ENCODE results near the gene CCDC180.
"Not testable (repeated sequence)": the region's sequence is repeated elsewhere in the genome, so short reads cannot be mapped to it uniquely, and the experiment has no call there.

Gene CCDC180

DNA sequence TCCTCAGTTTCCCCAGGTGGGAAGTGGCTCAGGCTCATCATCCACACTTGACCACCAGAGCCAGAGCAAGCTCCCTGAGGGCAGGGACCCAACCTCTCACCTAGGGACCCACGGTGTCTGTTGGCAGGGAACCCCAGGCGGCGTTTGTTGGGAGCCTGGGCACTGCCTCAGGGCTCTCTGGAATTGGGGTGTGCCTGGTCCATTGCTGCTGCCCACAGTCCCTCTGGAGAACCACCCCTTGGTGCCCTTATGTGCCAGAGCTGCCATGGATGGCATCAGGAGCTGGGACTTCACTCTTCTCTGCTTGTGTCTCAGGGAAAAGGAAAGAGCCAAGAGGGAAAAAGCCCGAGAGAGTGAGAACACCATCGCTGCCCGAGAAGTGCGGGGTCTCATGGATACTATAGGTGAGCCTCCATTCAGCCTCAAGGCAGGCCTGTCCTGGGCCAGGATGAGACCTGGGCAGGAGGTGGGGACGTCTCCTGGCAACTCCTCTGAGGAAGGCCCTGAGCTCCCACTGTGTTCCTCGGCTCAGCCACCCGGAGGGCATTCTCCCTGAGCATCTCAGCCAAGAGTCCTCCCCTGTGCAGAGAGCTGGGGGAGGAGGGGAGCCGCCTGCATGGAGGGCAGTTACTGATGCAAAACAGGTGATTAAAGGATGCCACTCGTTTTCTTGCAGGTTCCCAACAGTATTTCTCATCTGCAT, 4.5 kb downstream of the CCDC180 start:
- DNase-seq = no peak

DNA sequence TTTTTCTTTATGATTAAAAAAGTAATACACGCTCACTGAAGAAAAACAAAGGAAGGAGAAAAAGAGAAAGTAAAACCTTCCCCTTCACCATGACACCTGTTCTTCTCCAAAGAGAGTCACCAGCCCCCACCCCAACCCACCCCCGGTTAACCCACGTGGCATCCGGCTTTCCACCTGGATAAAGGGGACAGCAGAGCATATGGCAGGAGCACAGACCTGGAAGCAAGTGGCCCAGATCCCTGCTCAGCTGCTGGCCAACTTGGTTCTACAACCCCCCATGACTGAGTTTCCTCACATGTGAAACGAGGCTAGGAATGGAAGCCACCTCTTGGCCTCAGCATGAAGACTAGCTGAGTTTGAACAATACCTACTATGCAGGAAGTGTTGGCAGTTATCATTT, 5.1 kb downstream of the CCDC180 start:
- DNase-seq = no peak

DNA sequence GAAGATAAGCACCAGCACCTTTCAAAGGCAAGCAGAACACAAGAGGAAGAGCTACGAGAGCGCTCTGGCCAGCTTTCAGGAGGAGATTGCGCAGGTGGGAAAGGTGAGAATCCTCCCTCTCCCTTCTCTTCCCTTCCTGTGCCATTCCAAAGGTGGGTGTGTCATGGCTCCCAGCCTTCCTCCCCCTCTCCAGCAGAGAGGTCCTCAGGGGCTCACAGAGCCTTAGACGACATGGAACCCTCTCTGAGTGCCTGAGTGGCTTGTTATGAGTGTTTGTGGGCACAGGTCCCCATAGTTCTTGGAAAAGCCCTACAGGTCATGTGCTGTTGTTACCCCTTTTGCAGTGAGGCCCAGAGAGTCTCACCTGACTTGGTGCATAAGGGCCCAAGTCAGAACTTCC, 5.8 kb downstream of the CCDC180 start:
- DNase-seq = no peak

DNA sequence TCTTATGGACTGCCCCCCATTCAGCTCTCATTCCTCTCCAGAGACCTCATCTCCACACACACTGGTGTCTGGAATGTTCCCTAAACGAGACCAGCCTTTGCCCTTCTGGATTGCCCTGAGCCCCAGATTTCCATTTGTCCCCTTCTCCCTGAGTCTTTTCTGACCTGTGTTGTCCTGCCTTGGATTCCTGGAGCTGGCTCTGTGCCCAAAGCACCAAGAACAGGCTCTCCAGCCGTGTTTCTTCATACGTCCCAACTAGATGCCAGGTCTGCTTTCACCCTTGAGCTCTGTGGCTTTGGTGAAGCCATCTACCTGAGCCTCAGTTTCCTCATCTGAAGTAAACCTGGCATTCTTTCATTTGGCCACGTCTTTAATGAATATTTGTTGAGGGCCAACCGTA, 6.3 kb downstream of the CCDC180 start:
- no peak for DNase-seq

DNA sequence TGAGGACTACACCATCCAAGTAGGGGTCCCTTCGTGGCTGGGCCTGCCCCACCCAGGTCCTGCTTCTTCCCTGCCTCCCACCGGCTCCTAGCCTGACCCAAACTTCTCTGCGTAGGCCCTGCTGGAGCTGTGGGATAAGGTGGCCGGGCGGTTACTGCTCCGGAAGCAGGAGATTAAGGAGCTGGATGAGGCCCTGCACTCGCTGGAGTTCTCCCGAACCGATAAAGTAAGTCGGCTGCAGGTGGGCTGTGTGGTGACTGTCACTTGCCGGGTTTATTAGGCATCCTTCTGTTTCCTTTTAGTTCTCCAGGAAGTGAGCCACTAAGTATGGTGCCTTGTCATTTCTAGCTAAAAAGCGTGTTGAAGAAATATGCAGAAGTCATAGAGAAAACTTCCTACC, 7.0 kb downstream of the CCDC180 start:
- DNase-seq = no peak

DNA sequence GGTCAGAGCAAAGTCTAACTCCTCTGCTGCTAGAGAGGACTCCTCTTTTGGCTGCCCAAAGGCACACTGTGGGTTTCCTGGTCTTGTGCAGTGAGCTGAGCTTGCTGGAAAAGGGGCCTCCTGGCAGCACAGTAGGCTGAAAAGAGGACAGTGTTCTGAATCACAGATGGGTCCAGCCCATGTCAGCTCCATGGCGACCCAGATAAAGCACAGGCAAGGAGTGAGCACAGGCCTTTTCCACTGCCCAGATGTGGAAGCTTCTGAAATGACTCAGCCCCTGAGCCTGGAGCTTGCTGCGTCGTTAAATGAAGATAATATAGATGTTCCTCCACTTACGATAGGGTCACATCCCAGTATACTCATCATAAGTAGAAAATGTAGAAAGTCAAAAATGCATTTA, 8.1 kb downstream of the CCDC180 start:
- DNase-seq = no peak

DNA sequence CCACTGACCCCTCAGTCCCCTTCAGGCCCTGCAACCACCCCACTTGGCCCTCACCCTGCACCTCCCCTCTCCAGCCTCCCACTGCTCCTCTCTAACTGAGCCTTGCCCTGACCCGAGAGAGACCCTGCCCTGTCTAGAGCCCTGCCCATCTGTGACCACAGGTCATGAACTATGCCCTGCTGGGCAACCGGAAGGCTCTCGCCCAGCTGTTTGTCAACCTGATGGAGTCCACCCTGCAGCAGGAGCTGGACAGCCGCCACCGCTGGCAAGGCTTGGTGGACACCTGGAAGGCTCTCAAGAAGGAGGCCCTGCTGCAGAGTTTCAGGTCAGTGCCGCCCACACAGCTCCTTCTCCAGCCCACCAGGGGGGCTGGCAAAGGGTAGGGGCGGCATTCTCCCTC, 9.4 kb downstream of the CCDC180 start:
- no peak for DNase-seq

DNA sequence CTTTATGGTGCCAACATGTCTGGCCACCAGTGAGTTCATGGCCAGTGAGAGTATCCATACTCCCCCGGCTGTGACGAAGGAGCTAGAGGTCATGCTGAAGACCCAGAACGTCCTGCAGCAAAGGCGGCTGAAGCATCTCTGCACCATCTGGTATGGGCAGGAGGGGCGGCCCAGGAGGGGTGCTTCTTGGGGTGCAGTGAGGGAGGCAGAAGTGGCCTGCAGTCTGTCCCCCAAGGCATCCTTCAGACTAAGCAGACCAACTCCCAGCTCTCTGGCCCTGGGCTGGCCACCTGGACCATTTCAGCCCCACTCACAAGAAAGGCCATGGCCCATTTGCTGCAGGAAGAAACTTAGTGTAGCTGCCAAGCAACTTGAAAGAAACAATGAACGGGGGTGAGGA, 11.0 kb downstream of the CCDC180 start:
- DNase-seq = no peak

DNA sequence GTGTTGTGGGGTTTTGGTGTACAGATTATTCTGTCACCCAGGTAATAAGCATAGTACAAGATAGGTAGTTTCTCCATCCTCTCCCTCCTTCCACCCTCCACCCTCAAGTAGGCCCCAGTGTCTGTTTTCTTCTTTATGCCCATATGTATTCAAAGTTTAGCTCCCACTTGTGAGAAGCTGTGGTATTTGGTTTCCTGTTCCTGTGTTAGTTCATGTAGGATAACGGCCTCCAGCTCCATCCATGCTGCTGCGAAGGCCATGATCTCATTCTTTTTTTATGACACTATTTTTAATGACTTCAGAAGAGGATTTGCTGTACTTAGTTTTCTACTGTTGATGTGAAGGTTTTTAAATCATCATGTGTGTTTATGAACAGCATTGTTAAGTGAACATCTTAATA, 11.9 kb downstream of the CCDC180 start:
- no peak for DNase-seq

DNA sequence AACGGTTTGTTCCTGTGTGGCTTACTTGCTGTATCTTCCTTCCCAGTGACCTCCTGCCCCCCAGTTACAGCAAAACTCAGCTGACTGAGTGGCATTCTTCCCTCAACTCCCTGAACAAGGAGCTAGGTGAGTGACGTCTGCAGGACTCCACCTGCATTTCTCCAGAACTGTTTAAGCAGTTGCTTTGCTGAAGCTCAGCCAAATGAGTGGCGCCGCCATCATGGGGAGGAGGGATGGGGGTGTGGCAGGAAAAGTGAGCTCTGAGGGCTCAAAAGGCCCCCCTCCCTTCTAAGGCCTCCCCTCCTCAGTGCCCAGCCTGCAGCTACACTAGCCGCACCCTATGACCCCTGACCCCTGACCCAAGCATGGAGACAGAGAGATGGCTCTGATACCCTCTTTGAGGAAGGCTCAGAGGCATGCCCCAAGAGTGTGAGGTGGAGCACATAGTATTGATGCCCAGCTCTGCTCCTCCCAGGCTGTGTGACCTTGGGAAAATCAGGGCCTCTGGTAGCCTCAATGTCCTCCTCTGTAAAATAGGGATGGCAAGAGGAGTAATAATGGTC, 12.7 kb downstream of the CCDC180 start:
- no peak for DNase-seq

DNA sequence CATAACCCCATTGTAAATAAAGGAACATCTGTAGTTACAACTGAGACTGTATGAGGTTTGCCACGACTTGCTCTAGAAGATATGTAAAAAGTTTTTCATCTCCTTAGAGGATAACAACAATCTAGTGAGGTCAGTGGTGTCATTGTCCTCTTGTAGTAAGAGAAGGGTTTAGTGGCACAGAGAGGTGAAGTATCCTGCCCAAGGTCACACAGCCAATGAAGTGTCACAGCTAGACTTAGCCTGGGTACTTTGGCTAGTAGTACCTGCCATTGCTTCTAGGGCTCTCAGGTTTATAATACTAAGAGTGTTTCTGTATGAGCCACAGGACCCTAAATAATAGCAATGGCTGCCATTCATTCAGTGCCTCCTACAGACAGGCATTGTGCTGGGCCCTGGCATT, 13.8 kb downstream of the CCDC180 start:
- DNase-seq = no peak

DNA sequence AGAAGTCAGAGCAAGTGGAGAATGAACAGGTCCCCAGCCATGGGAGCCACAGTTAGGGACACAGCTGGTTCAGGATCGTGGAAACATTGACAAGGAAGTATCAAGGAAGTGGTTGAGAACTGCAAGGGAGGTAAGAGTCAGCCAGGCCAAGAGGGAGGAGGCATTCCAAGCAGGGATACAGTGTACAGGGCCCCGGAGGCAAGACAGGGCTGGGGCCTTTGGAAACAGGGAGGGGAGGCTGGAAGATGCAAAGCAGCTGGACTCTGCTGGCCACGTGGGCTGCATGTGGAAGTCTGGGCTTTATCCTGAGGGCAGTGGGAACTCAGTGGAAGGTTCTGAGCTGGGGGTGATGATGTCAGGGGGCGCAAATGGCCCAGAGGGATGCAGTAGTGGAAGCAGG, 14.2 kb downstream of the CCDC180 start:
- no peak for DNase-seq

DNA sequence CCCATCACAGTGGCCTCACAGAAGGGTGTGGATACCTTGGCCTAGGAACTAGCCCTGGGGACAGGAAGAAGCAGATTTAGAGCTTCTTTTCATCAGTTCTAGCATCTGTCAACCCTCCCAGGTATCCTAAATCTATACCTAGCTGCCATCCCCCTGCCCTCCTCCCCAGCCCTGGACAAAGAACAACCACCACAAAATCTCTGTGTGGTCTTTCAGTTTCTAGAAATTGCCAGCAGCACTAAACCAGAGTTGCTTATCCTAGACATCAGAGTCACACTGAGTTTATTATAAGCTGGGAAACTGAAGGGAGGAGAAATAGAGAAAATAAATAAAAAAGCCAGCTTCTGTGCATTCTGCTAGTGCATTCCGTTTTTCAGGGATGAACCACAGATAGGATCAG, 14.6 kb downstream of the CCDC180 start:
- no peak for DNase-seq

DNA sequence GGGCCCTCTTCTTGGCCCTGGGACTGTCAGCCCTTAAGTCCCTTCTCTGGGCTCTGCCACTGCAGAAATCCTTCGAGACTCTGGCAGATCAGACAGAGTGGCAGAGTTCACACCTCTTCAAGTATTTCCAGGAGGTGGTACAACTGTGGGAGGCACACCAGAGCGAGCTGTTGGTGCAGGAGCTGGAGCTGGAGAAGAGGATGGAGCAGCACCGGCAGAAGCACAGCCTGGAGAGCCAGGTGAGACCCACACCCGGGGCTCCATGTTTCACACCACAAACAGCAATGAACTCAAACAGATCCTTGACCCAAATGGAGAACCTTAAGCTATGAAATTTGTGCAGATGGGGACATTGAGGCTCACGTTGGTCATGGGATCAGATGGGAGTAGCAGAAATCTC, 17.5 kb downstream of the CCDC180 start:
- DNase-seq = no peak

DNA sequence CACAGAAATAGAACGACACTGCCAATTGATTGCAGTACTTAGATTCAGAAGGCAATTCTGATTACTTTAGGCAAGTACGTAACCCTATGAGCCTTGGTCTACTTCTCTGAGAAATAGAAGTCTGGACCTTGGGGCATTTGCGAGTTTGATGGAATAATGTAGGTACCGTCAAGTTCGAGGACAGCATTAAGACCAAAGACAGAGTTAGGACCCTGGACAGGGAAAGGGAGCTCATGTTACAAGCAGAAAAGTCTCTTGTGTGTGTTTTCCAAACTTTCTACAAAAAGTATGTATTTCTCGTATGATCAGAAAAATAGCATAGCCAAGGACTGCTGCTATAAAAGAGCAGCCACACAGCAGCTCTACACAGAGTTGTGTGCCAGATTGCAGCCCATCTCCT, 20.1 kb downstream of the CCDC180 start:
- no peak for DNase-seq

DNA sequence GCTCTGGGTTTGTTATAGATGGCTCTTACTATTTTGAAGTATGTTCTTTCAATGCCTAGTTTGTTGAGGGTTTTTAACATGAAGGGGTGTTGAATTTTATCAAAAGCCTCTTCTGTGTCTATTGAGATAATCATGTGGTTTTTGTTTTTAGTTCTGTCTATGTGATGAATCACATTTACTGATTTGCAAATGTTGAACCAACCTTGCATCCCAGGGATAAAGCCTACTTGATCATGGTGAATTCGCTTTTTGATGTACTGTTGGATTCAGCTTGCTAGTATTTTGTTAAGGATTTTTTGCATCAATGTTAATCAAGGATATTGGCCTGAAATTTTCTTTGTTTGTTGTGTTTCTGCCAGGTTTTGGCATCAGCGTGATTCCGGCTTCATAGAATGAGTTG, 25.5 kb downstream of the CCDC180 start:
- no peak for DNase-seq

DNA sequence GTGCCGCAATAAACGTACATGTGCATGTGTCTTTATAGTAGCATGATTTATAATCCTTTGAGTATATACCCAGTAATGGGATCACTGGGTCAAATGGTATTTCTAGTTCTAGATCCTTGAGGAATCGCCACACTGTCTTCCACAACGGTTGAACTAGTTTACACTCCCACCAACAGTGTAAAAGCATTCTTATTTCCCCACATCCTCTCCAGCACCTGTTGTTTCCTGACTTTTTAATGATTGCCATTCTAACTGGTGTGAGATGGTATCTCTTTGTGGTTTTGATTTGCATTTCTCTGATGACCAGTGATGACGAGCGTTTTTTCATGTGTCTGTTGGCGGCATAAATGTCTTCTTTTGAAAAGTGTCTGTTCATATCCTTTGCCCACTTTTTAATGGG, 28.2 kb downstream of the CCDC180 start:
- DNase-seq = not testable (repeated sequence)

DNA sequence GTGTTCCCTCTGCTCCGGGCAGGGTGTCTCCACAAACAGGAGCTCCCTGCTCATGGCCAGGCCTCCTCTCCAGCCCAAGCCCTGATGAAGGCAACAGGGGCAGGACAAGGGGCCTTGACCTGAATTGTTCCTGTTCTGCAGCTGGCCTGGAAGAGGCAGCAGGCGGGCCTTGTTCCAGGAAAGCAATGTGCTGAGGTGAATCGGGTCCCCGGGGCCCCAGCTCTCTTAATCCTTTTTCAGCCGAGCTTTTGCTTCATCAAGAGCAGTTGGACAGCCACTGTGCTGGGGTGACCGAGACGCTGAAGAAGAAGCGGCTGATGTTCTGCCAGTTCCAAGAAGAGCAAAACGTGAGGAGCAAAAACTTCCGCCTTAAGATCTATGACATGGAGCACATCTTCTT, 41.4 kb downstream of the CCDC180 start:
- no peak for DNase-seq

DNA sequence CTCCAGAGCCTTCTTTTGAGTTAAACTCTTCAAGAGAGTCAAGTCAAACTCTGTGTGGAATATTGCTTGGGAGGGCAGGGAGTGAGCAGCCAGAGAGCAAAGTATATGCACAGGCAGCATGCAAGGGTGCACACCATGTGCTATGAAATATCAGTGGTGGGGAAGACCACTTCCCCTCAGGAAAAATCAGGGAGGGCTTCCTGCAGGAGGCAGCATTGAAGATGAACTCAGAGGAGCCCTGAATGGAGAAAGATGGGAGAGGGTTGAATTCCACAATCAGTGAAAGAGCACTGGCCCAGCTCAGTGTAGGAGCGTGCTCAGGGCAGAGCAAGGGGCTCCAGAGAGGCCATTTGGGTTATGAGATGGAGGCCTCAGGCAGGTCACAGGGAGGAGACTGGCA, 41.9 kb downstream of the CCDC180 start:
- no peak for DNase-seq

DNA sequence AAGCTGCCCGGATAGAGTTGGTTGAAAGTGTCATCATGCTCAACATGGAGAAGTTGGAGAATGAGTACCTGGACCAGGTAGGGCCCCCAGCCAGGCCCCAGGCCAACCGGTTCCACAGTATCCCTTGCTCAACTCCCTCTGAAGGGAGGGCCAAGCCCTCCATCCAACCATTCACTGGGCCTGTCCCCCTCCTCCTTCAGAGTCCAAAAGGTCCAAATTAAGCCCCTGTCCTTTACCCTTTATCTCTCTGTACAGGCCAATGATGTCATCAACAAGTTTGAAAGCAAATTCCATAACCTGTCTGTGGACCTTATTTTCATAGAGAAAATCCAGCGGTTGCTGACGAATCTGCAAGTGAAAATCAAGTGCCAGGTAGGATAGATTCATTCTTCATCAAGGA, 47.2 kb downstream of the CCDC180 start:
- no peak for DNase-seq

DNA sequence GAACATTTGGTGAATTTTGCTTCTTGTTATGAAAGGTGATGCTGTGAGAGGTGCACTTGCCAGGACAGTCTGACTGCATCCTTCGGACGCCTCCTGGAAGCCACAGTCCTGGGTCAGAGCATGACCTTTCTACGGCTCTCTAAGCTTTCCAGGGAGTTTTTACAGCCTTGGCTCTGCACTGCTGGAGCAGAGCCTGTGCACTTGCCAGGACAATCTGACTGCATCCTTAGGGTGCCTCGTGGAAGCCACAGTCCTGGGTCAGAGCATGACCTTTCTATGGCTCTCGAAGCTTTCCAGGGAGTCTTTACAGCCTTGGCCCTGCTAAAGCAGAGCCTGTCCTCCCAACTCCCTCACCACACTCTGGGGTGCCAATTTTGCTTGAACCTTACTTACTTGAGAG, 49.6 kb downstream of the CCDC180 start:
- no peak for DNase-seq

Measured in GOT3 (cell line).